HG03432 (cell line): ENCODE results near the gene FBN3.
"Not testable (repeated sequence)": the region's sequence is repeated elsewhere in the genome, so short reads cannot be mapped to it uniquely, and the experiment has no call there.

Experiments
- ATAC-seq: cut with Tn5 transposase; IDR thresholded peaks from one replicate; pipeline ENCODE4 v1.9.1; 2021; ENCODE audit warnings: mild to moderate bottlenecking, moderate library complexity; ENCODE audit not compliant: unreplicated experiment

The FBN3 gene

GRCh38 chr19:8120636-8121480, 28.5 kb downstream of the FBN3 start:
- ATAC-seq = no peak

- ATAC-seq = no peak
These were observed 31.4 kb downstream of the FBN3 start for GRCh38 chr19:8117991-8118390.

GRCh38 chr19:8116437-8117293, 32.7 kb downstream of the FBN3 start:
- ATAC-seq = no peak

DNA sequence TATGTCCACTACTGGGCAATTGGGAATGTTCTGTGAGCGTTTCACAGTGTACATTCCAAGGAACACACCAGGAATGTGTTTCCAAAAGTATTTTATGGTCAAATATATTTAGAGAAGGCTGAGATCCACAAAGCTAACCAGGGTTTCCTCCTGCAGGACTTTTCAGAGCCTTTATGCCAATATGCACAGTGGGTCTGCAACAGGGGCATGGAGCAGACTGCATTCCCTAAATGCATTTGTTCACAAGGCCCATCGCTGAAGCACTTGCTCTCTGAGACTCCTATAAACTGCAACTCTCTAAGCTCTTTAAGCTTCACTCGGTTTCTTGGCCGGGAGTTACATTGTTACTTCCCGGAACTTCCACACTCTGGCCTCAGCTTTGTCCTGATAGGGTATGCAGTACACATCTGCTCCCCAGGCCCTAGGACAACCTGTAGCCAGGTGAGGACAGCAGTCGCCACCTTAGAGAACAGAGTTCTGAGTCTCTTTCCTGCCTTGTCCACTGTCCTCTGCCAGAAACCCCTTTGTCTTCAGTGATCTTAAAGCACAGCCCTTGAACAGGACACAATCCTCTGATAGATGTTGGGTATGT, 33.5 kb downstream of the FBN3 start:
- no peak for ATAC-seq

DNA sequence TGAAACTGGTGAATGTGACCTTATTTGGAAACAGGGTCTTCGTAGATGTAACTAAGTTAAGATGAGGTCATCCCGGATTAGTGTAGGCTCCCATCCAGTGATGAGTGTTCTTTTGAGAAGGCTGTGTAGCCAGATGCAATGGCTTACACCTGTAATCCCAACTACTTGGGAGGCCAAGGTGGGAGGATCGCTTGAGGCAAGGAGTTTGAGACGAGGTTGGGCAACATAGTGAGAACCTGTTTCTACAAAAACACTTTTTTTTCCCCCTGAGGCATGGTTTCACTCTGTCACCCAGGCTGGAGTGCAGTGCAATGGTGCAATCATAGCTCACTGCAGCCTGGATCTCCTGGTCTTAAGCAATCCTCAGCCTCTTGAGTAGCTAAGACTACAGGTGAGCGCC, 36.4 kb downstream of the FBN3 start:
- no peak for ATAC-seq

DNA sequence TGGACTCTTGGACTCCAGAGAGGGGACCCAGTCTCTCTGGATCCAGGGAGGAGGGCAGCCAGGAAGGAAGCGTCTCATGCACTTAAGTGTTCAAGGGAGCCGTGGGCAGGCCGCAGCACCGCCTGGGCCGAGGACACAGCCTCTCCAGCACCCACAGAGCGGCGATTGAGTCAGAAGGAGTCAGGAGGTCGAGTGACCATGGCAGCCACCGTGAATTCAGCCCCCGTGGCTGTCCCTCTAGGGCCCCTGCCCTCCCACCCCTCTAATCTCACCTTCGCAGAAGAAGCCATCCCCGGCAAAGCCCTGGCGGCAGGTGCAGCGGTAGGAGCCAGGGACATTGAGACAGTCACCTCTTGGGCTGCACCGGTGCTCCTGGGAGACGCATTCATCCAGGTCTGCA, 38.0 kb downstream of the FBN3 start:
- ATAC-seq = no peak

DNA sequence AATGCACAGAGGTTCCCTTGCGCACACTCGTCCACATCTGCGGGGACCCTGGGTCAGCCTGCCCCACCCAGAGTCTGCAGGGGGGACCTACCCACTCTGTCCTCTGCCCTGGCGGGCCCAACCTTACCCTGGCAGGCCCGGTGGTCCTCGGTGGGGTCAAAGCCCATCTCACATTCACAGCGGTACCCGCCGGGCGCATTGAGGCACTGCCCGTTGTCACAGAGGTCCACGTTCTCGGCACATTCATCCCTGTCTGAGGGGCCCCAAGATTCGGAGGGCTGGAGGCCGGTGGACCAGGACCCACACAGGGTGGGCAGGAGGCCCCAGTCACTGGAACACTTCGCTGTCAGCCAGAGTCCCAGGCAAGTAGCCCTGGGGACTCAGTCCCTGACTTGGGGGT, 38.5 kb downstream of the FBN3 start:
- ATAC-seq = no peak

GRCh38 chr19:8109890-8110662, 39.3 kb downstream of the FBN3 start:
- ATAC-seq = no peak

DNA sequence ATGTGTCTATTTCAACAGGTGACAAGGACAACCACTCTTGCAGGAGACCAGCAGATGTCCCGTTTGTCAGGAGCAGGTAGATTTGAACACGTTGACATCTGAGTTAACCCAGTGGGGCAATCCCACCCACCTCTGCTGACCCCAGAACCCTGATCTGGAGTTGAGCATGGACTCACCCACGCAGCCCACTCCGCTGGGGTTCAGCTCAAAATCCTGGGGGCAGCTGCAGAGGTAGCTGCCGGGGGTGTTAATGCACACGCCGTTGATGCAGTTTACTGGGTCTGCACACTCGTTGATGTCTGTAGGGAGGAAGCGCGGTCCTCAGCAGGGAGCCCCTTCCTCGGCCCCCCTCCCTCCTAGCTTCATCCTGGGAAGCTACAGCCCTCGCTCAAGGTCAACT, 39.9 kb downstream of the FBN3 start:
- no peak for ATAC-seq

DNA sequence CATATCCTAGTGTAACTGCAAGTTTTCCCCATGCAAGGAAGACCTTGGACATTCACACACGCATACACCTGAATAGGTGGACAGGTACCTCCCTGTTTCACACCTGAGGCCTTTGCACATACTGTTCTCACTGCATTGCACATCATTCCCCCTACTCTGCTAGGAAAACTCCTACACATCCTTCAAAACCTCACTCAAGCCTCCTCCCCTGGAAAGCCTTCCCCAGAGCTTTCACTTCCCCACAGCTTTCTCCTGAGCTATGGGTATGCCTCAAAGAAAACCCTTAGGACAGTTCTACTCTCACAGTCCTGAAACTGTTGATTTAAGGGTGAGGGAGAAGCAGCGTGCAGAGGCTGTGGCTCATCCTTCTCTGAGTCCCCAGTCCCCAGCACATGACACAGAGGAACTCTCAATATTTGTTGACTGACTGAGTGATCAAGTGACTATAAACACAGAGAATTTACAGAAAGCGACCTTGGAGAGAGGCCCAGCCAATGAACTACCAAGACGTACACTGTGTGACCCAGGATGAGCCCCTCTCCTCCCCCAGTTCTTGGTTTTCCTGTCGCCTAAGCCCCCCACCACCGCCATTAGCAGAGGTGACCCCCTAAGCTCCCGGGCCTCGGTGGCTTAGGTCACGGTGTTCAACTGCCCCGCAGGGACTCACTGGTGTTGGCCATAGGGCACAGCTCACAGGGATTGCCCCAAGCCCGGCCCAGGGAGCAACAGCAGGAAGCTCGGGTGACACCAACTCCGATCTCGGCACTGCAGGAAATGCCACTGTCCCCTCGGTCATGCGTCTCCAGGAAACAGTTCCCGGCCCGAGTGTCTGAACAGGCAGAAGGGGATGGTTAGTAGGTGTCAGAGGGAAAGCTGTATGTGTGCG, 40.6 kb downstream of the FBN3 start:
- ATAC-seq = no peak

- no peak for ATAC-seq
These were observed 42.0 kb downstream of the FBN3 start for GRCh38 chr19:8107301-8107903.

- ATAC-seq = no peak
These were observed 43.9 kb downstream of the FBN3 start for GRCh38 chr19:8105471-8105870.

DNA sequence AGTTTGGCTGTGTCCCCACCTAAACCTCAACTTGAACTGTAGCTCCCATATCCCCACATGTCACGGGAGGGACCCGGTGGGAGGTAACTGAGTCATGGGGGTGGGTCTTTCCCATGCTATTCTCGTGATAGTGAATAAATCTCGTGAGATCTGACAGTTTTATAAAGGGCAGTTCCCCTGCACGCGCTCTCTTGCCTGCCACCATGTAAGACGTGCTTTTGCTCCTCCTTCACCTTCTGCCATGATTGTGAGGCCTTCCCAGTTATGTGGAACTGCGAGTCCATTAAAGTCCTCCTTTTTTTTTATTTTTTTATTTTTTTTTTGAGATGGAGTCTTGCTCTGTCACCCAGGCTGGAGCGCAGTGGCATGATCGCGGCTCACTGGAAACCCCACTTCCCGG, 47.5 kb downstream of the FBN3 start:
- not testable (repeated sequence) for ATAC-seq

- no peak for ATAC-seq
These were observed 48.1 kb downstream of the FBN3 start for GRCh38 chr19:8101311-8101710.

GRCh38 chr19:8097681-8098567, 51.5 kb downstream of the FBN3 start:
- ATAC-seq = no peak

DNA sequence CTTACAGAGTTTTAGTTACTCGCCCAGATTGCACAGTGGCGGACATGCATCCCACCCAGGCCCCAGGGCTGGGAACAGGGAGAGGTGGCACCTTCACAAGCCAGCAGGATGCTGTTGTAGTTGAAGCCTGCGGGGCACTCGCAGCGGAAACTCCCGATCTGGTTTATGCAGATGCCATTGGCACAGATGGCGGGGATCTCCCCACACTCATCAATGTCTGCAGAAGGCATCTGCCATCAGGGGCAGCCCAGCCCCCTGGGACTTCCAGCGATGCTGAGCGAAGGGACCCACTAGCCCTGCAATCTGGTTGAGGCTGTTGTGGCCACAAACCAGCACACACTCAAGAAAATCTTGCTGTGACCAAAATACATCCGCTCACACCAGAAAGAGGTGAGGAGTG, 52.2 kb downstream of the FBN3 start:
- ATAC-seq = no peak

DNA sequence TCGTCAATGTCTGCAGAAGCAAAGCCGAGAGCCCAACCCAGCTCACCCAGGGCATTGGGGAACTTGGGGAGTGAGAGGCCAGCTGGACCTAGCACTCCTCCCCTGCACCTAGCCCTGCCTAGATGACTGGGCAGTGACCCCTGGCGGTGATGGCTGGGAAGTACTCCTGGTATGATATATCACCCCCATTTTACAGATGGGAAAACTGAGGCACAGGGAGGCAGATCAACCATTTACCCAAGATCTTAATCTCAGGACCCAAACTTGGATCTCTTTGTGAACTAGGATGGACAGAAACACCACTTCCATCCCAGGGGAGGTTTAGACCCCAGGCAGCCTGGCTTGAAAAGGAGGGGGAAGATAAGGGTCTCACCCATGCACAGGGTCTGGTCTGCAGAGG, 53.3 kb downstream of the FBN3 start:
- ATAC-seq = no peak

DNA sequence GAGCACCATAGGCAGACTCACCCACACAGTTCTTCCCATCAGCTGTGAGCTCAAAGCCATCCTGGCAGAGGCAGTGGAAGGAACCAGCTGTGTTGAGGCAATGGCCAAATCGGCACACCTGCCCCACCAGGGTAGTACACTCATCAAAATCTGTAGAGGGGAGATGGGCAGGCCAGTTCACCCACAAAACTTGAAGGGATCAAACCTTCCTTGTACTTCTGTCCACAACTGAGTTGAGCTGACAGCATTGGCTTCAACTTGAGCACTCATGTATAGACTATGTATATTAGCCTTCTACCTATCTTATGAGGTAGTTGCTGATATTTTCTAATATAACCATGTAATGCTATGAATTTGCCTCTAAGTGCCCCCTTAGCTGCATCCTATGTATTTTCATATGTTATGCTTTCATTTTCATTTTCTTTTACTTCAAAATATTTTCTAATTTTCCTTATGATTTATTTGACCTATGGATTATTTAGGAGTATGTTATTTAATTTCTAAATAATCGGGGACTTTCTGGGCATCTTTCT, 54.0 kb downstream of the FBN3 start:
- ATAC-seq = no peak
